ENCODE data around the gene ARHGAP15. TPM values are rescaled to one million over a fixed set of nuclear protein-coding genes. Genes with fewer than 3 reads are reported as not detected.
A peak's percentile ranks its signal among the peaks of the same experiment; 100 is the strongest.

ARHGAP15 gene
- polyA plus RNA-seq, 2 of the 4 experiments (the other 2 are of a cell fraction) = 0.34 TPM; not detected in 1

GRCh38 chr2:143719406-143719805 is 590.2 kb downstream of the ARHGAP15 start:
- ChIA-PET POLR2A (no interaction called here), CTCF (no interaction called here)
- H3K4me3 ChIP-seq = no peak overlapping the region
- no peak overlapping the region for H3K4me2 ChIP-seq
- 73% methylated on average over 2 of the region's 2 CpGs for WGBS (ENCODE audit: missing lambda C conversion rate)
- FAIRE-seq (no peak), ATAC-seq (no peak), DNase-seq (ENCODE audit: low read depth in 1 of 2, low spot score in 1 of 2) (no peak)
- no peaks in the 10 kb centered on the region for H3K4me1 ChIP-seq
- H3K9me3 ChIP-seq = no peaks in the 10 kb centered on the region
- no peak overlapping the region for H3K27ac ChIP-seq
- TF ChIP-seq E2F6 (IDR thresholded peaks at IDR 0.05; ENCODE audit: borderline replicate concordance, low read depth) (no peak), EHF (CRISPR knock-in tag; IDR thresholded peaks at IDR 0.05) (no peak), BHLHE40 (IDR thresholded peaks at IDR 0.05; ENCODE audit: low read depth, low read length) (no peak), HOXB13 (CRISPR knock-in tag; IDR thresholded peaks at IDR 0.05; ENCODE audit: low read depth) (no peak), CBX8 (IDR thresholded peaks at IDR 0.05) (no peak), FOSB (CRISPR knock-in tag; IDR thresholded peaks at IDR 0.05) (no peak), ZSCAN20 (CRISPR knock-in tag; IDR thresholded peaks at IDR 0.05) (no peak), JUN (IDR thresholded peaks at IDR 0.05) (no peak), BCL3 (IDR thresholded peaks at IDR 0.05) (no peak), KDM5A (IDR thresholded peaks at IDR 0.05) (no peak), PHF8 (IDR thresholded peaks at IDR 0.05; ENCODE audit: borderline replicate concordance, low read depth) (no peak), HOXB5 (CRISPR knock-in tag; IDR thresholded peaks at IDR 0.05) (no peak), MAZ (IDR thresholded peaks at IDR 0.05; ENCODE audit: borderline replicate concordance, low read depth, low read length) (no peak), NFE2L2 (conservative IDR thresholded peaks at IDR 0.05; ENCODE audit: low read length) (no peak), FOSL2 (IDR thresholded peaks at IDR 0.05) (no peak), FOSL2 (CRISPR knock-in tag; IDR thresholded peaks at IDR 0.05) (no peak), MAFK (IDR thresholded peaks at IDR 0.05; ENCODE audit: partially characterized antibody) (no peak), ZFP36 (IDR thresholded peaks at IDR 0.05; ENCODE audit: borderline replicate concordance, partially characterized antibody) (no peak), GATA3 (IDR thresholded peaks at IDR 0.05; ENCODE audit: borderline replicate concordance) (no peak), TP53 (CRISPR knock-in tag; IDR thresholded peaks at IDR 0.05) (no peak)

- TF ChIP-seq POLR2AphosphoS2 (conservative IDR thresholded peaks at IDR 0.05; ENCODE audit: low read length) = no peak
- no peak for TF ChIP-seq CHD4 (IDR thresholded peaks at IDR 0.05; ENCODE audit: borderline replicate concordance)
- TF ChIP-seq NPAS2 (CRISPR knock-in tag; IDR thresholded peaks at IDR 0.05; ENCODE audit: borderline replicate concordance) = no peak
- TF ChIP-seq MAX (IDR thresholded peaks at IDR 0.05) = no peak
- no peak for TF ChIP-seq RFX5 (IDR thresholded peaks at IDR 0.05)
- TF ChIP-seq HOXB13 (CRISPR knock-in tag; IDR thresholded peaks at IDR 0.05; ENCODE audit: low read depth) = no peak
- TF ChIP-seq ZSCAN20 (CRISPR knock-in tag; IDR thresholded peaks at IDR 0.05) = no peak
- TF ChIP-seq ATOH8 (CRISPR knock-in tag; IDR thresholded peaks at IDR 0.05; ENCODE audit: low read depth) = no peak
- no peak for TF ChIP-seq RARB (CRISPR knock-in tag; IDR thresholded peaks at IDR 0.05)
- TF ChIP-seq BCL3 (IDR thresholded peaks at IDR 0.05) = no peak
- TF ChIP-seq EHMT2 (IDR thresholded peaks at IDR 0.05; ENCODE audit: low read depth) = no peak
- no peak for TF ChIP-seq HMGXB4 (CRISPR knock-in tag; IDR thresholded peaks at IDR 0.05; ENCODE audit: borderline replicate concordance)
- no peak for TF ChIP-seq ZNF302 (CRISPR knock-in tag; IDR thresholded peaks at IDR 0.05)
- TF ChIP-seq TP53 (CRISPR knock-in tag; IDR thresholded peaks at IDR 0.05) = no peak
- TF ChIP-seq EP300 (IDR thresholded peaks at IDR 0.05) = no peak
- TF ChIP-seq CEBPB (IDR thresholded peaks at IDR 0.05) = no peak
- no peak for TF ChIP-seq NFE2L2 (conservative IDR thresholded peaks at IDR 0.05; ENCODE audit: low read length)
- TF ChIP-seq CBX2 (IDR thresholded peaks at IDR 0.05; ENCODE audit: borderline replicate concordance, low read depth) = no peak
- no peak for TF ChIP-seq HDAC2 (IDR thresholded peaks at IDR 0.05)
- TF ChIP-seq SREBF2 (IDR thresholded peaks at IDR 0.05) = no peak
Observed at GRCh38 chr2:143720095-143720664, 591.0 kb downstream of the ARHGAP15 start.

More at GRCh38 chr2:143720095-143720664, 591.0 kb downstream of the ARHGAP15 start:
- DNase-seq (ENCODE audit: low read depth in 1 of 2, low spot score in 1 of 2) (peak in 1 of 2 experiments; percentile 4), FAIRE-seq (no peak), ATAC-seq (no peak)
- Histone ChIP-seq H3K27ac (no peak overlapping the region), H3K4me2 (no peak overlapping the region), H3K4me1 (no peaks in the 10 kb centered on the region), H3K4me3 (no peak overlapping the region), H3K9me3 (no peaks in the 10 kb centered on the region)
- WGBS (ENCODE audit: missing lambda C conversion rate) = 55% methylated on average over 17 of the region's 17 CpGs
- CTCF ChIA-PET = no interaction called here
- POLR2A ChIA-PET = no interaction called here

All from A549 (cell line).